Uterus (tissue), 4 donors: ENCODE data around the gene COL5A1. TPM values are rescaled to one million over a fixed set of nuclear protein-coding genes. Genes with fewer than 3 reads are reported as not detected.

Experiments
- DNase-seq, 2 donors: peaks; one replicate each; pipeline ENCODE4 v3.0.0-alpha.2; 2019 to 2020
- H3K27ac ChIP-seq, 2 donors: fragments of 200-600 bp; sonication (generic); 1 replicate in 1 of 2; 2 replicates in 1 of 2; pipeline ENCODE4 v1.5.1; 2016 to 2018
- H3K27me3 ChIP-seq, 2 donors: fragments of 200-600 bp; sonication (generic); one replicate each; pipeline ENCODE4 v1.5.1; 2018 to 2019; ENCODE audit warnings: control low read depth in 1 of 2
- H3K36me3 ChIP-seq, 2 donors: fragments of 200-600 bp; sonication (generic); one replicate each; pipeline ENCODE4 v1.5.1; 2019; ENCODE audit warnings: control low read depth in 1 of 2
- H3K4me1 ChIP-seq, 2 donors: fragments of 200-600 bp; sonication (generic); one replicate each; pipeline ENCODE4 v1.5.1; 2018 to 2019; ENCODE audit warnings: control low read depth in 1 of 2
- H3K4me3 ChIP-seq, 2 donors: fragments of 200-600 bp; sonication (generic); 1 replicate in 1 of 2; 2 replicates in 1 of 2; pipeline ENCODE4 v1.5.1; 2018 to 2019; ENCODE audit warnings: mild to moderate bottlenecking in 1 of 2
- H3K9me3 ChIP-seq, 2 donors: fragments of 200-600 bp; sonication (generic); one replicate each; pipeline ENCODE4 v1.5.1; 2019; ENCODE audit warnings: control low read depth in 1 of 2
- POLR2A ChIP-seq, 2 donors: fragments of 450-650 bp; IDR thresholded peaks; one replicate each; pipeline ENCODE4 v1.6.1; 2016; ENCODE audit warnings: antibody characterized with exemption in 2 of 2, mild to moderate bottlenecking in 1 of 2, moderate library complexity in 1 of 2
- intact Hi-C: fragments of 100-400 bp; cut with DNase I; formaldehyde crosslinking; loops from one replicate; pipeline ENCODE4 v1.15.1; 2023; ENCODE audit warnings: low total_unique reads
- total RNA-seq, 4 donors: library from RNA; depleted of rRNA in 3 of 4; stranded (reverse); fragments of >200 nt in 3 of 4; gene quantifications; one replicate each; pipeline versions ENCODE4 v1.1.0 to v1.2.4, GENCODE V29; 2014 to 2023
- TF ChIP-seq, protein P1 (sequence below), 4 experiments: fragments of 200-600 bp in 2 of 4; fragments of 450-650 bp in 2 of 4; sonication (generic) in 2 of 4; IDR thresholded peaks; one replicate each; pipeline ENCODE4 v1.5.1; 2016 to 2019; ENCODE audit warnings: antibody characterized with exemption in 4 of 4, mild to moderate bottlenecking in 2 of 4, moderate library complexity in 1 of 4
- donor health status: DM: yes; HTN: yes; CAD: no.

COL5A1 gene
- total RNA-seq, 4 donors from 2014 or later = 21.2 to 604 (median 129) TPM

- Histone ChIP-seq H3K4me3 (no peak overlapping the region), H3K4me1 (no peaks in the 10 kb centered on the region), H3K36me3 (no peaks in the 10 kb centered on the region), H3K9me3 (no peaks in the 10 kb centered on the region), H3K27ac (no peak overlapping the region), H3K27me3 (no peaks in the 10 kb centered on the region)
- DNase-seq = peak; percentile 9 to 11
- no peak for TF ChIP-seq POLR2A (IDR thresholded peaks at IDR 0.05)
- TF ChIP-seq, protein P1, sequence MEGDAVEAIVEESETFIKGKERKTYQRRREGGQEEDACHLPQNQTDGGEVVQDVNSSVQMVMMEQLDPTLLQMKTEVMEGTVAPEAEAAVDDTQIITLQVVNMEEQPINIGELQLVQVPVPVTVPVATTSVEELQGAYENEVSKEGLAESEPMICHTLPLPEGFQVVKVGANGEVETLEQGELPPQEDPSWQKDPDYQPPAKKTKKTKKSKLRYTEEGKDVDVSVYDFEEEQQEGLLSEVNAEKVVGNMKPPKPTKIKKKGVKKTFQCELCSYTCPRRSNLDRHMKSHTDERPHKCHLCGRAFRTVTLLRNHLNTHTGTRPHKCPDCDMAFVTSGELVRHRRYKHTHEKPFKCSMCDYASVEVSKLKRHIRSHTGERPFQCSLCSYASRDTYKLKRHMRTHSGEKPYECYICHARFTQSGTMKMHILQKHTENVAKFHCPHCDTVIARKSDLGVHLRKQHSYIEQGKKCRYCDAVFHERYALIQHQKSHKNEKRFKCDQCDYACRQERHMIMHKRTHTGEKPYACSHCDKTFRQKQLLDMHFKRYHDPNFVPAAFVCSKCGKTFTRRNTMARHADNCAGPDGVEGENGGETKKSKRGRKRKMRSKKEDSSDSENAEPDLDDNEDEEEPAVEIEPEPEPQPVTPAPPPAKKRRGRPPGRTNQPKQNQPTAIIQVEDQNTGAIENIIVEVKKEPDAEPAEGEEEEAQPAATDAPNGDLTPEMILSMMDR (IDR thresholded peaks at IDR 0.05) = no peak
- intact Hi-C loops = no loop called here
Measured at GRCh38 chr9:134630393-134630790, 11.2 kb upstream of the COL5A1 start.

- intact Hi-C loops = no loop called here
Measured at GRCh38 chr9:134630861-134631260, 10.7 kb upstream of the COL5A1 start.

GRCh38 chr9:134631881-134632280, 9.7 kb upstream of the COL5A1 start:
- Histone ChIP-seq H3K4me3 (no peak overlapping the region), H3K36me3 (no peaks in the 10 kb centered on the region), H3K4me1 (no peaks in the 10 kb centered on the region), H3K27me3 (no peaks in the 10 kb centered on the region), H3K9me3 (no peaks in the 10 kb centered on the region), H3K27ac (no peak overlapping the region)
- intact Hi-C loops = no loop called here
- no peak for DNase-seq
- TF ChIP-seq, protein P1 (IDR thresholded peaks at IDR 0.05) = no peak
- TF ChIP-seq POLR2A (IDR thresholded peaks at IDR 0.05) = no peak

More at GRCh38 chr9:134630861-134631260, 10.7 kb upstream of the COL5A1 start:
- Histone ChIP-seq H3K27ac (no peak overlapping the region), H3K4me1 (no peaks in the 10 kb centered on the region), H3K4me3 (no peak overlapping the region), H3K36me3 (no peaks in the 10 kb centered on the region), H3K9me3 (no peaks in the 10 kb centered on the region), H3K27me3 (no peaks in the 10 kb centered on the region)
- TF ChIP-seq, protein P1 (IDR thresholded peaks at IDR 0.05) = no peak
- no peak for TF ChIP-seq POLR2A (IDR thresholded peaks at IDR 0.05)
- peak in 1 of 2 donors; percentile 4 for DNase-seq

- TF ChIP-seq, protein P1 (IDR thresholded peaks at IDR 0.05) = no peak
- no peak for TF ChIP-seq POLR2A (IDR thresholded peaks at IDR 0.05)
- Histone ChIP-seq H3K27ac (no peak overlapping the region), H3K36me3 (no peaks in the 10 kb centered on the region), H3K27me3 (no peaks in the 10 kb centered on the region), H3K9me3 (no peaks in the 10 kb centered on the region), H3K4me1 (no peaks in the 10 kb centered on the region), H3K4me3 (no peak overlapping the region)
- DNase-seq = no peak
- intact Hi-C loops = no loop called here
Measured at GRCh38 chr9:134632329-134632728, 9.3 kb upstream of the COL5A1 start.

DNA sequence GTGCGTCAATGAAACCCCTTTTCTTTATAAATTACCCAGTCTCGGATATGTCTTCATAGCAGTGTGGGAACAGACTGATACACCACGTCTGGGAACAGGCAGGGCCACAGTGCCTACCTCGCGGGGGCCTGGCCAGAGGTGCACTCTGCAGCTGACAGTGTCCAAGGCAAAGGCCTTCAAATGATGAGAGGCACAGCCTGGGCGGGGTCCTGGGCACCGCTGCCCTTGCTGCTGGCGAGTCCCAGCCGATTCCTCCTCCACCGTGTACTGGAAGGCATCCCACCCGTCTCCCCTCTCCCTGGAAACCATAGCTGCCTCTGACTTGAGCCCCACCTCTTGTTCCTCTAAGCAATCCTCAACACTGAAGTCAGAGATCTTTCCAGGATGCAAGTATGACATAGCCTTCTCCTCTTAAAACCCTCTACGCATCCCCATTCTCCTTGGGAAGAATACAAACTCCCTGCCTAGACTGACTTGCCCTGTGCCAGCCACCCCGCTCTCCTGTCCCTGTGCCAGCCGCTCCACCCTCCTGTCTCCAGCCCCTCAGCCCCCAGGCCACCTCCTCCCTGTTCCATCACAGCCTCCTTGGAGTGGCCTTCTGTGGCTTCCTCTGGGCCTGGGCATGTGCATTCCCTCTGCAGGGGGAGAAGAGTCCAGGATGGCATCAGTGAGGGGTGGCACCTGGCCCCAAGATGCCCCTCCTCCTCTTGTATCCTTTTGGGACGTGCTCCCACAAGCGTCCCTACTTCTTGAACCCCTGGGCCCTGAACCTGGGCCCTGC, 8.1 kb upstream of the COL5A1 start:
- H3K4me1 ChIP-seq = no peaks in the 10 kb centered on the region
- no peaks in the 10 kb centered on the region for H3K9me3 ChIP-seq
- H3K27me3 ChIP-seq = no peaks in the 10 kb centered on the region
- no peaks in the 10 kb centered on the region for H3K36me3 ChIP-seq
- H3K27ac ChIP-seq = no peak overlapping the region
- intact Hi-C loops = no loop called here
- TF ChIP-seq, protein P1 (IDR thresholded peaks at IDR 0.05) = no peak
- no peak for TF ChIP-seq POLR2A (IDR thresholded peaks at IDR 0.05)
- peak; percentile 12 to 13 for DNase-seq
- no peak overlapping the region for H3K4me3 ChIP-seq
